Activated T-helper 1 cell treated with anti-CD3 and anti-CD28 coated beads, Interleukin-12 subunit alpha, Interleukin-12 subunit beta, Interleukin-2, Interleukin-4 antibody, amounts not matched to agents 30 ng/mL and 10 ng/mL and 1 ng/mL, durations not matched to agents 14 hours and 24 hours and 36 hours (primary cell): ENCODE measurements around the gene CNTN4. TPM values are rescaled to one million over a fixed set of nuclear protein-coding genes. Genes with fewer than 3 reads are reported as not detected.
"Not testable (repeated sequence)": the region's sequence is repeated elsewhere in the genome, so short reads cannot be mapped to it uniquely, and the experiment has no call there.

Experiments
- DNase-seq: peaks from one replicate; pipeline ENCODE4 v3.0.0; 2021; ENCODE audit warnings: low spot score
- H3K27ac Mint-ChIP-seq: one replicate; pipeline ENCODE4 v1.8.0; 2021; ENCODE audit warnings: mild to moderate bottlenecking, mixed read lengths
- H3K27me3 Mint-ChIP-seq: one replicate; pipeline ENCODE4 v1.8.0; 2022; ENCODE audit warnings: mild to moderate bottlenecking, moderate library complexity, mixed read lengths; ENCODE audit not compliant: insufficient read depth
- H3K36me3 Mint-ChIP-seq: one replicate; pipeline ENCODE4 v1.8.0; 2021; ENCODE audit warnings: low read depth, mixed read lengths
- H3K4me1 Mint-ChIP-seq: one replicate; pipeline ENCODE4 v1.8.0; 2021; ENCODE audit warnings: low read depth, mixed read lengths
- H3K4me3 Mint-ChIP-seq: one replicate; pipeline ENCODE4 v1.8.0; 2021; ENCODE audit warnings: mild to moderate bottlenecking, moderate library complexity, mixed read lengths
- H3K9me3 Mint-ChIP-seq: one replicate; pipeline ENCODE4 v1.8.0; 2021; ENCODE audit warnings: mixed read lengths
- intact Hi-C: fragments of 100-400 bp; cut with micrococcal nuclease; formaldehyde crosslinking; loops from one replicate; pipeline ENCODE4 v1.15.1; 2024
- total RNA-seq: library from RNA; stranded (reverse); gene quantifications from 2 replicates; pipeline ENCODE4 v1.2.3, GENCODE V29; 2022

CNTN4 gene
- total RNA-seq, 1 donor from 2014 or later, result not detected

GRCh38 chr3:2802429-2802828, 703.8 kb downstream of the CNTN4 start:
- Mint-ChIP-seq H3K36me3 (no peaks in the 10 kb centered on the region), H3K4me1 (no peaks in the 10 kb centered on the region), H3K27ac (no peak overlapping the region), H3K9me3 (no peaks in the 10 kb centered on the region), H3K27me3 (no peaks in the 10 kb centered on the region), H3K4me3 (no peak overlapping the region)
- no peak for DNase-seq
- intact Hi-C loops, result no loop called here

GRCh38 chr3:2807514-2807913, 708.8 kb downstream of the CNTN4 start:
- Mint-ChIP-seq H3K36me3 (no peaks in the 10 kb centered on the region), H3K27ac (no peak overlapping the region), H3K4me1 (no peaks in the 10 kb centered on the region), H3K9me3 (no peaks in the 10 kb centered on the region), H3K27me3 (no peaks in the 10 kb centered on the region), H3K4me3 (no peak overlapping the region)
- DNase-seq, result no peak
- intact Hi-C loops, result no loop called here

- Mint-ChIP-seq H3K4me1 (no peaks in the 10 kb centered on the region), H3K27ac (no peak overlapping the region), H3K9me3 (no peaks in the 10 kb centered on the region), H3K4me3 (no peak overlapping the region), H3K36me3 (no peaks in the 10 kb centered on the region), H3K27me3 (no peaks in the 10 kb centered on the region)
- intact Hi-C loops, result no loop called here
- no peak for DNase-seq
These were observed 712.1 kb downstream of the CNTN4 start for GRCh38 chr3:2810723-2811122.

GRCh38 chr3:2819571-2819970, 720.9 kb downstream of the CNTN4 start:
- H3K4me3 Mint-ChIP-seq, result no peak overlapping the region
- no peak overlapping the region for H3K27ac Mint-ChIP-seq
- DNase-seq, result no peak
- no peaks in the 10 kb centered on the region for H3K4me1 Mint-ChIP-seq
- intact Hi-C loops, result no loop called here
- H3K9me3 Mint-ChIP-seq, result no peaks in the 10 kb centered on the region
- H3K36me3 Mint-ChIP-seq, result no peaks in the 10 kb centered on the region
- H3K27me3 Mint-ChIP-seq, result peaks cover 2% of the 10 kb centered on the region

GRCh38 chr3:2820982-2821381, 722.3 kb downstream of the CNTN4 start:
- H3K4me3 Mint-ChIP-seq, H3K27ac Mint-ChIP-seq, intact Hi-C loops, H3K4me1 Mint-ChIP-seq, H3K27me3 Mint-ChIP-seq, DNase-seq, H3K36me3 Mint-ChIP-seq, H3K9me3 Mint-ChIP-seq: not testable (repeated sequence)

GRCh38 chr3:2822611-2823010, 723.9 kb downstream of the CNTN4 start:
- H3K9me3 Mint-ChIP-seq, result no peaks in the 10 kb centered on the region
- H3K36me3 Mint-ChIP-seq, result no peaks in the 10 kb centered on the region
- H3K27ac Mint-ChIP-seq, result no peak overlapping the region
- no peaks in the 10 kb centered on the region for H3K4me1 Mint-ChIP-seq
- H3K27me3 Mint-ChIP-seq, result peaks cover 2% of the 10 kb centered on the region
- no peak overlapping the region for H3K4me3 Mint-ChIP-seq
- intact Hi-C loops, result no loop called here
- no peak for DNase-seq

GRCh38 chr3:2823031-2823430, 724.4 kb downstream of the CNTN4 start:
- H3K27me3 Mint-ChIP-seq, result peaks cover 2% of the 10 kb centered on the region
- H3K36me3 Mint-ChIP-seq, result no peaks in the 10 kb centered on the region
- H3K9me3 Mint-ChIP-seq, result no peaks in the 10 kb centered on the region
- no peak for DNase-seq
- intact Hi-C loops, result no loop called here
- no peak overlapping the region for H3K4me3 Mint-ChIP-seq
- H3K4me1 Mint-ChIP-seq, result no peaks in the 10 kb centered on the region
- H3K27ac Mint-ChIP-seq, result no peak overlapping the region

GRCh38 chr3:2823437-2824211, 725.0 kb downstream of the CNTN4 start:
- DNase-seq, result no peak
- intact Hi-C loops, result no loop called here
- Mint-ChIP-seq H3K4me1 (no peaks in the 10 kb centered on the region), H3K9me3 (no peaks in the 10 kb centered on the region), H3K36me3 (no peaks in the 10 kb centered on the region), H3K27ac (no peak overlapping the region), H3K4me3 (no peak overlapping the region), H3K27me3 (peaks cover 2% of the 10 kb centered on the region)

GRCh38 chr3:2826036-2826435, 727.4 kb downstream of the CNTN4 start:
- intact Hi-C loops, result no loop called here
- DNase-seq, result no peak
- no peak overlapping the region for H3K27ac Mint-ChIP-seq
- H3K9me3 Mint-ChIP-seq, result no peaks in the 10 kb centered on the region
- no peaks in the 10 kb centered on the region for H3K4me1 Mint-ChIP-seq
- H3K4me3 Mint-ChIP-seq, result no peak overlapping the region
- H3K36me3 Mint-ChIP-seq, result no peaks in the 10 kb centered on the region
- no peaks in the 10 kb centered on the region for H3K27me3 Mint-ChIP-seq

- Mint-ChIP-seq H3K36me3 (no peaks in the 10 kb centered on the region), H3K4me1 (no peaks in the 10 kb centered on the region), H3K9me3 (no peaks in the 10 kb centered on the region), H3K4me3 (no peak overlapping the region), H3K27ac (no peak overlapping the region), H3K27me3 (no peaks in the 10 kb centered on the region)
- intact Hi-C loops, result no loop called here
- no peak for DNase-seq
These were observed 727.8 kb downstream of the CNTN4 start for GRCh38 chr3:2826453-2826852.

GRCh38 chr3:2837239-2837638, 738.6 kb downstream of the CNTN4 start:
- H3K36me3 Mint-ChIP-seq, result no peaks in the 10 kb centered on the region
- H3K9me3 Mint-ChIP-seq, result no peaks in the 10 kb centered on the region
- H3K4me1 Mint-ChIP-seq, result no peaks in the 10 kb centered on the region
- DNase-seq, result no peak
- intact Hi-C loops, result no loop called here
- H3K4me3 Mint-ChIP-seq, result no peak overlapping the region
- H3K27ac Mint-ChIP-seq, result no peak overlapping the region
- H3K27me3 Mint-ChIP-seq, result peaks cover 4% of the 10 kb centered on the region

- Mint-ChIP-seq H3K36me3 (no peaks in the 10 kb centered on the region), H3K9me3 (no peaks in the 10 kb centered on the region), H3K4me1 (no peaks in the 10 kb centered on the region), H3K4me3 (no peak overlapping the region), H3K27me3 (peaks cover 2% of the 10 kb centered on the region), H3K27ac (no peak overlapping the region)
- DNase-seq, result no peak
- intact Hi-C loops, result no loop called here
These were observed 739.2 kb downstream of the CNTN4 start for GRCh38 chr3:2837910-2838309.

GRCh38 chr3:2838546-2839157, 740.0 kb downstream of the CNTN4 start:
- Mint-ChIP-seq H3K9me3 (no peaks in the 10 kb centered on the region), H3K4me3 (no peak overlapping the region), H3K4me1 (no peaks in the 10 kb centered on the region)

More at GRCh38 chr3:2838546-2839157, 740.0 kb downstream of the CNTN4 start:
- peaks cover 2% of the 10 kb centered on the region for H3K27me3 Mint-ChIP-seq
- no peak overlapping the region for H3K27ac Mint-ChIP-seq
- intact Hi-C loops, result no loop called here
- DNase-seq, result no peak
- no peaks in the 10 kb centered on the region for H3K36me3 Mint-ChIP-seq
